ENCODE measurements around the gene GOLGA8A.
"Not testable (repeated sequence)": the region's sequence is repeated elsewhere in the genome, so short reads cannot be mapped to it uniquely, and the experiment has no call there.

The GOLGA8A gene

GRCh38 chr15:34437687-34438086, at the start of gene GOLGA8A:
Gene GOLGA8A, minus strand, starts transcription at chr15:34437808. Its CDS starts 48,117 bp downstream, at chr15:34389691.
- DNase-seq = peak; percentile 72

- no peak for DNase-seq
Observed at GRCh38 chr15:34483644-34484043, 46.0 kb upstream of the GOLGA8A start.

GRCh38 chr15:34481370-34481769, 43.8 kb upstream of the GOLGA8A start:
- no peak for DNase-seq

GRCh38 chr15:34473840-34474239, 36.2 kb upstream of the GOLGA8A start:
- DNase-seq = no peak

- no peak for DNase-seq
Observed at GRCh38 chr15:34472947-34473346, 35.3 kb upstream of the GOLGA8A start.

GRCh38 chr15:34470892-34471291, 33.3 kb upstream of the GOLGA8A start:
- DNase-seq = no peak

- no peak for DNase-seq
Observed at GRCh38 chr15:34470091-34470490, 32.5 kb upstream of the GOLGA8A start.

- no peak for DNase-seq
Observed at GRCh38 chr15:34461730-34462129, 24.1 kb upstream of the GOLGA8A start.

GRCh38 chr15:34460451-34460850, 22.8 kb upstream of the GOLGA8A start:
- no peak for DNase-seq

GRCh38 chr15:34456658-34457057, 19.1 kb upstream of the GOLGA8A start:
- peak; percentile 1 for DNase-seq

- no peak for DNase-seq
Observed at GRCh38 chr15:34442891-34443290, 5.3 kb upstream of the GOLGA8A start.

GRCh38 chr15:34439878-34440277, 2.3 kb upstream of the GOLGA8A start:
- DNase-seq = no peak

GRCh38 chr15:34436956-34437442, 609 bp downstream of the GOLGA8A start:
- peak; percentile 54 for DNase-seq

- no peak for DNase-seq
Observed at GRCh38 chr15:34436126-34436955, 1.3 kb downstream of the GOLGA8A start.

- DNase-seq = no peak
Observed at GRCh38 chr15:34435658-34436057, 1.9 kb downstream of the GOLGA8A start.

- no peak for DNase-seq
Observed at GRCh38 chr15:34434627-34435305, 2.8 kb downstream of the GOLGA8A start.

GRCh38 chr15:34433956-34434626, 3.5 kb downstream of the GOLGA8A start:
- DNase-seq = not testable (repeated sequence)

- DNase-seq = not testable (repeated sequence)
Observed at GRCh38 chr15:34430642-34431041, 7.0 kb downstream of the GOLGA8A start.

- DNase-seq = not testable (repeated sequence)
Observed at GRCh38 chr15:34423425-34424090, 14.1 kb downstream of the GOLGA8A start.

GRCh38 chr15:34420953-34421352, 16.7 kb downstream of the GOLGA8A start:
- DNase-seq = not testable (repeated sequence)

GRCh38 chr15:34418435-34418834, 19.2 kb downstream of the GOLGA8A start:
- DNase-seq = not testable (repeated sequence)

- DNase-seq = not testable (repeated sequence)
Observed at GRCh38 chr15:34409511-34409910, 28.1 kb downstream of the GOLGA8A start.

GRCh38 chr15:34408973-34409372, 28.6 kb downstream of the GOLGA8A start:
- DNase-seq = not testable (repeated sequence)
